GM18870 (cell line): ENCODE data around the gene MACROD2.

Experiments
- ATAC-seq: cut with Tn5 transposase; IDR thresholded peaks from one replicate; pipeline ENCODE4 v1.9.1; 2021; ENCODE audit warnings: moderate library complexity; ENCODE audit not compliant: unreplicated experiment

The MACROD2 gene

DNA sequence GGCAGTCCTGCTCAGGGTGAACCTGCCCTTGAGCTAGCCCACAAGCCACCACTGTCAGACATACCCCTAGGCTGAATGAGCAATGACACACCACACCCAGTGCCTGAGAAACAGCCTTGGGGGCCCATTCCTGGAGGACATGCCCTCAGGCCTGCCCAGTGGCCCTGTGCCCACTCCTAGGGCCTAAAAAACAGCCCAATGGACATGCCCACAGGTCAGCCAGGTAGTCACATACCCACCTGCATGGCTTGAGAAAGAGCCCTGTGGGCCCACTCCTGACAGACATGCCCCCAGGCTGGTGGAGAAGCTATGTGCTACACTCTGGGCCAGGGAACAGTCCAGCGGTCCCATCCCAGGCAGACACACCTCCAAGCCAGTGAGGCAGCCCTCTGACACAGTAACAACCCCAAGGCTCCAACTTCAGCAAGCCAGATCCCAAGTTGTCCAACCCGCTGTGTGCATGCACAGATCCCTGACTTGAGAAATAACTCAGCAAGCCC is 2086.8 kb downstream of the MACROD2 start:
- ATAC-seq: no peak

DNA sequence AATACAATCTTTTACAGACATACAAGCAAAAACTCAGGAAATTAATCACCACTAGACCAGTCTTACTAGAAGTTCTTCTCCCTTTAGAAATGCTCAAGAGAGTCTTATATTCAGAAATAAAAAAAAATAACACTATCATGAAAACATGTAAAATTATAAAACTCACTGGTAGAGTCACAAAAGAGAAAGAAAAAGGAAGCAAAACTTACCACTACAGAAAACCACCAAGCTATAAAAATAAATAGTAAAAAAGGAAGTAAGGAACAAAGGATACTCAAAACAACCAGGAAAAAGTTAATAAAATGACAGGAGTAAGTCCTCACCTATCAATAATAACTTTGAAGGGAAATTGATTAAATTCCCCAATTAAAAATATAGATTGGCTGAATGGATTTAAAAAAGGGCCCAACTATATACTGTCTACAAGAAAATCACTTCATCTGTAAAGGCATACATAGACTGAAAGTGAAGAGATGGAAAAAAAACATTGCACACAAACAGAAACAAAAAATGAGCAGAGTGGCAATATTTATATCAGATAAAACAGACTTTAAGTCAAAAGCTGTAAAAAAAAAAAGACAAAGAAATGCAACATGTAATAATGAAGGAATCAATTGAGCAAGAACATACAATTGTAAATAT is 2088.4 kb downstream of the MACROD2 start:
- no peak for ATAC-seq

DNA sequence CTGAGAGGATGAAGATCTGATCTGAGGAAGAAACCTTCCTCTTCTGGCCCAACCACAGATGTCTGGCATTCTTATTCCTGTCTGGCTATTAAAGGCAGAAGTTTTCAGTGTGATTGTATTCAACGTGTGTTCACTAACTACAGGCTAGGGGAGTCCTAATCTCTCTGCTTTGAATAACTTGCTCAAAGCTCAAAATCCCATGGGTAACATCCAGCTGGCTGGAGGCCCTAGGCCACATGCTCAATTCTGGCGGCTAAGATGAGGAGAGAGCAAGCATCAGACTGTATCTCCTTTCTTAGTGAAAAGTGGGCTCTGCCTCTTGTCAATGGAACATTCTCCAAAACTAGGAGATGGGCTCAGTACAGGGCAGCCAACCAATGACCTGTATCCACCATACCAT is 2099.9 kb downstream of the MACROD2 start:
- ATAC-seq: no peak

DNA sequence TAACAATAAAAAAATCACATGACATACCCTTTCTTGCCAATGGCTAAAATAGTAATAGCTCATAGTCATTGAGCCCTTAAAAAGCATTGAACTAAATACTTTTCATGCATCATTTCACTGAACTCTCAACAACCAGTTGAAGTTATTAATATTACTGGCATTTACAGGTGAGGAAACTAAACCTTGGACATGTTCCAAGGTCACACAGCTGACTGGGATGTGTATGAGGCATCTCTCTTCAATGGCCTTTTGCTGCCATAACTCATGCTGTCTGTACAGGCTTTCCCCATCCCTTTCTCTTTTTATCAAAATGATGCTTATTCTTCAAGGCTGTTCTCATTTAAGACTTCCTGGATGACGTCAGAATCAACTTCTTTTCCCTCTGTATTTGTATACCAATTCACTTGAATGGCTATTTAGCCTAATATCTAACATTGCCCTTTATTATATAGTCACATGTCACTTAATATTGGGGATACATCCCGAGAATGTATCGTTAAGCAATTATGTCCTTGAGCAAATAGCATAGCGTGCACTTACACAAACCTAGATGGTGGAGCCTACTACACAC is 2101.5 kb downstream of the MACROD2 start:
- ATAC-seq: no peak

DNA sequence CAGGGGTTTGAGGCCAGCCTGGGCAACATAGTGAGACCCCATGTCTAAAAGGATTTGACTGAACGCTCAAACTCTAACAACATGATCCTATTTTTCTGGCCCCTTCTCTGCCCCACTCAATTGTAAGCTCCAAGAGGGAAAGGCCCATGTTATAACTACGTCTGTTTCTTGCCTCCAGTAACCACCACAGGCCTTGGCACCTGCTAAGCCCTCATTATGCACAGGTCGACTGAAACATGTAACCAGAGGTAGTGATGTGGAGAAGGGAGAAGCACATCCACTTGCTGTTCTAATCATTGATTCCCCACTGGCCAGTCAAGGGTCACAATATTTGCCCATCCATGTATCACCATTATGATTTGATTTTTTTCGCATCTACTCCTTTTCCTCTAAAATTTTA is 2102.5 kb downstream of the MACROD2 start:
- no peak for ATAC-seq

DNA sequence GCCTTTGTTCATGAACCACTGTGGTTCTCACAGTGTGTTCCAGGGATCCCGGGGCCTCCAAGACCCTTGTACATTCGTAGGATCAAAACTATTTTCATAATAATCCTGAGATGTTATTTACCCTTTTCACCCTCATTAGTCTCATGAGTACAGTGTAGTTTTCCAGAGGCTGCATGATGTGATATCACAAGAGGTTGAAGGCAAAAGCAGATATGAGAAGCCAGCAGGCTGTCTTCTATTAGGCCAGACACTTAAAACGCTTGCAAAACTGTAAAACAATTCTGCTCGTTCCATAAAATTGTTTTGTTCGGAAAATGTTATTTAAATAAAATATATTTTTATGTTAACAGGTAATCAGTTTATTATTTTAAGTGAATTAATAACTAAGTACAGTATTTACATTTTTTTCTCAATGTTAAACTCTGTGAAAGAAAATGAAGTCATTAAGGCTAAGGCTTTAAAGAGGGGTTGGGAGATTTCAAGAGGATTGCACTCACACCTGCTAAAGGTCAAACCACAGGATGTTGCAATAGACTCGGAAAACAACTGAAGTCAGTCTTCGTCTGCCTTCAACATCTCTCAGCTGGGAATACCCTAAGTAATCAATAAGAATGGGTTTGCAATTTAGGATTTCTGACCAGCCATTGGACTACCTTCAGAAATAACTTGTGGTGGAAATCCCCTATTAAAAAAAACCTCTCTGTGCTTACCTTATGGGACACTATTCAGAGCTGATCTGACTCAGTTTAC is 2103.7 kb downstream of the MACROD2 start:
- no peak for ATAC-seq

DNA sequence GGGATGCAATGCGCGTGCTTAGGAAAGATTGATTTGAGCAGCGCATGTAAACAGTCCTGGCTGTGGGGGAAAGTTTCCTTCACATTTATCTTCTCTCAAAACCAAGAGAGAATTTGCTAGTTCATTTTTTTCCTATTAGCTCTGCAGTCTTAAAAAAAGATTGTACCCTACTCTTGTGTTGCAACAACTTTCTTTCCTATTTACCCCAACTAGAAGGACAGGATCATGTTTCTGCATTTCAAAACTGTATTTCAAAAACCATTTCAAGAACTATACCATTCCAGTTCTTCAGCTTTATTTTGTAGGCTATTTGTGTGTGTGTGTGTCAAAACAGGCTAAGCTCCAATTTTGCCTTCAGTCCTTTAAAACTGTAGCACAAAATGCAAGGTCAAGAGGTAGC is 2104.8 kb downstream of the MACROD2 start:
- ATAC-seq: no peak

DNA sequence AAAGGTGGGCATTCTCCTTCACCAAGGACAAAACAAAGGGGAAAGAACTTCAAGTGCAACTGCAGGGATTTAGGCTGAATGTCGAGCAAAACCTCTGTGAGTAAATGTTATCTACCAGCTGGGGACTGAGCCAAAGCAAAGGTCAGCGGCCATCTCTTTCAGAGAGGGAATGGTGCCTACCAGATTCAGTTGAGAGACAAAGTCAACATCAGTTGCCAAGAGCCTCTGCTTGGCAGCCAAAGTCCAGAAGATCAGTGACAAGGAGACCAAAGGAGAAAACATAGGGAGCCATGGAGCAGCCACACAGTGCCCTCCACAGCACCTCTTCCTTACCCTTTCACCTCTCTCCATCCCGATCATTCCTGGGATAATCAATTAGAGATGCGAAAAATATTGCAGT is 2105.5 kb downstream of the MACROD2 start:
- ATAC-seq: no peak
